ENCODE measurements around the gene TUBG2. TPM values are rescaled to one million over a fixed set of nuclear protein-coding genes. Genes with fewer than 3 reads are reported as not detected.

The TUBG2 gene
- total RNA-seq, 1 donor = 2.2 TPM

DNA sequence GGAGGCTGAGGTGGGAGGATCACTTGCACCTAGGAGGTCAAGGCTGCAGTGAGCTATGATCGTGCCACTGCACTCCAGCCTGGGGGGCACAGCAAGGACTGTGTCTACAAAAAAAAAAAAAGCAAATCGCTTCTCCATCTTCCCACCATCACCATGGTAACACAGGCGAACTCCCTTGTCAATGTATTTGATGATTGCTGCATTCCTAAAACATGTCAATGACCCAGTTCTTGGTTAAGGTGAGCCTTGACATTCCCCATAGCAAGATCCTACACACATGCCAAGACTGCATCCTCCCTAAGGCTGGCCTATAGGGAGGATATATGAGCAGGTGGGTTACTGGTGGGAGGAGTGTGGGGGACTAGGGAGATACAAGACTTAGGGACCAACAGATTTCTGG, 35.4 kb downstream of the TUBG2 start:
- H3K4me3 ChIP-seq (ENCODE audit: low read length) = no peak overlapping the region
- no peaks in the 10 kb centered on the region for H3K9me3 ChIP-seq (ENCODE audit: low read depth, low read length)
- H3K4me1 ChIP-seq (ENCODE audit: insufficient read depth, low read length) = no peaks in the 10 kb centered on the region
- no peaks in the 10 kb centered on the region for H3K27me3 ChIP-seq (ENCODE audit: insufficient read depth, low read length)

DNA sequence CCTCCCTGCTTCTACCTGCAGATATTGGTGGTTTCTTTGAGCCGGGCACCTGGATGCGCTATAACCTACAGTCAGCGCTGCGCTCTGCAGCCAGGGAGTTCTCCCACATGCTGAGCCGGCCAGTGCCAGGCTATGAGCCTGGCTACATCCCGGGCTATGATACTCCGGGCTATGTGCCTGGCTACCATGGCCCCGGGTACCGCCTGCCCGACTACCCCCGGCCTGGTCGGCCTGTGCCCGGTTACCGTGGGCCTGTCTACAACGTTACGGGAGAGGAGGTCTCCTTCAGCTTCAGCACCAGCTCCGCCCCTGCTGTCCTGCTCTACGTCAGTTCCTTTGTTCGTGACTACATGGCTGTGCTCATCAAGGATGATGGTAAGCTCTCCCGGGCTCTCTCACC, 36.4 kb downstream of the TUBG2 start:
- Histone ChIP-seq H3K9me3 (ENCODE audit: low read depth, low read length) (no peaks in the 10 kb centered on the region), H3K4me3 (ENCODE audit: low read length) (no peak overlapping the region), H3K4me1 (ENCODE audit: insufficient read depth, low read length) (no peaks in the 10 kb centered on the region), H3K27me3 (ENCODE audit: insufficient read depth, low read length) (no peaks in the 10 kb centered on the region)

- Histone ChIP-seq H3K9me3 (ENCODE audit: low read depth, low read length) (no peaks in the 10 kb centered on the region), H3K4me1 (ENCODE audit: insufficient read depth, low read length) (no peaks in the 10 kb centered on the region), H3K4me3 (ENCODE audit: low read length) (no peak overlapping the region), H3K27me3 (ENCODE audit: insufficient read depth, low read length) (no peaks in the 10 kb centered on the region)
Measured at GRCh38 chr17:42697108-42697811, 38.2 kb downstream of the TUBG2 start.

- H3K4me3 ChIP-seq (ENCODE audit: low read length) = no peak overlapping the region
- no peaks in the 10 kb centered on the region for H3K9me3 ChIP-seq (ENCODE audit: low read depth, low read length)
- no peaks in the 10 kb centered on the region for H3K27me3 ChIP-seq (ENCODE audit: insufficient read depth, low read length)
- peaks cover 3% of the 10 kb centered on the region for H3K4me1 ChIP-seq (ENCODE audit: insufficient read depth, low read length)
Measured at GRCh38 chr17:42698736-42699414, 39.8 kb downstream of the TUBG2 start.

DNA sequence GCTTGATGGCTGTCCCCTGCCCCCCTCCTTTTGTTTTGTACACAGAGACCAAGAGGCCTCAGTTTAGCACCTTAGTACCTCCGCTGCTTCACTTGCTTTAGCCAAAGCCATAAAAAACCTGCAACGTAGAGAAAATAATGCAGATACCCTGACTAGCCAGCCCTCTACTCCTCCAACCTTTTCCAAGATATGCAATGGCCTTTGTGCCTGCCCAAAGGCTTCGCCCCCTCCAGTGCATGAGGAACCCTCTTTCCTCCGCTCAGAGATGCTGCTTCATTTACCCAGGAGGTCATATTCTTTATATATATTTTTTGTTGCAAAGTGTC, 40.3 kb downstream of the TUBG2 start:
- H3K27me3 ChIP-seq (ENCODE audit: insufficient read depth, low read length) = no peaks in the 10 kb centered on the region
- no peaks in the 10 kb centered on the region for H3K9me3 ChIP-seq (ENCODE audit: low read depth, low read length)
- no peak overlapping the region for H3K4me3 ChIP-seq (ENCODE audit: low read length)
- peaks cover 3% of the 10 kb centered on the region for H3K4me1 ChIP-seq (ENCODE audit: insufficient read depth, low read length)

DNA sequence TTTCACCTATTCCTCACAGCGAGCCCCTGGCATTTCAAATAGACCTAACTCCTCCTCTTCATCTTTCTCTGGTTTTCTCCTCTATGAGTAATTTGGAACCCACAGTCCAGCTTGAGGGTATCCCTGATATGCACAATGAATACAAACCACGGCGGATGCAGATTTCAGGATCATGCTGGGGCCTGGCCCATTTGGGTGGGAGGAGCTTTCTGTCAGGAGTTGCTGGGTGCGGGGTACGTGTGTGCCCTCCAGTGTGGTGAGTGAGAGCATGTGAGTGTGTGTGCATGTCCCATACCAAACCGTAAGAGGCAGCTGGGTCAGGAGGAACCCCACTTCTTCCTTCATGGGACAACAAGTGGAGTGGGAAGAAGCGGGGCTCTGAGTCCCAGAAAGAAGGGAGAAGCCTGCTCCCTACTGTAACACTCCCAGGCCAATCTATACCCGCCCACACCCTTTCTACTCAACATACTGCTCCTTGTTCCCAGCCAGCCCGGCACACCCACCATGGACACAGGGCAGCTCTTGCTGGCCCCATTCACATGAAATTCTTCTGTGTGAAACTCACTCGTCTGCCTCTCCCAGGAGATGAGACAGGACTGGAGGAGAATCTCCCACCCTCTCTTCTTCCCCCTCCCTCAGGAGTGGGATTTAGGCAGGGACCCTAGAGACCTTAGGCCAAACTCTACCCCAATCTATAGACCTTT, 41.7 kb downstream of the TUBG2 start:
- Histone ChIP-seq H3K9me3 (ENCODE audit: low read depth, low read length) (no peaks in the 10 kb centered on the region), H3K4me3 (ENCODE audit: low read length) (no peak overlapping the region), H3K27me3 (ENCODE audit: insufficient read depth, low read length) (no peaks in the 10 kb centered on the region), H3K4me1 (ENCODE audit: insufficient read depth, low read length) (peaks cover 7% of the 10 kb centered on the region)

GRCh38 chr17:42702446-42702845, 43.4 kb downstream of the TUBG2 start:
- Histone ChIP-seq H3K27me3 (ENCODE audit: insufficient read depth, low read length) (no peaks in the 10 kb centered on the region), H3K4me3 (ENCODE audit: low read length) (no peak overlapping the region), H3K9me3 (ENCODE audit: low read depth, low read length) (no peaks in the 10 kb centered on the region), H3K4me1 (ENCODE audit: insufficient read depth, low read length) (peaks cover 23% of the 10 kb centered on the region)

GRCh38 chr17:42704490-42704836, 45.4 kb downstream of the TUBG2 start:
- peaks cover 27% of the 10 kb centered on the region for H3K4me1 ChIP-seq (ENCODE audit: insufficient read depth, low read length)

DNA sequence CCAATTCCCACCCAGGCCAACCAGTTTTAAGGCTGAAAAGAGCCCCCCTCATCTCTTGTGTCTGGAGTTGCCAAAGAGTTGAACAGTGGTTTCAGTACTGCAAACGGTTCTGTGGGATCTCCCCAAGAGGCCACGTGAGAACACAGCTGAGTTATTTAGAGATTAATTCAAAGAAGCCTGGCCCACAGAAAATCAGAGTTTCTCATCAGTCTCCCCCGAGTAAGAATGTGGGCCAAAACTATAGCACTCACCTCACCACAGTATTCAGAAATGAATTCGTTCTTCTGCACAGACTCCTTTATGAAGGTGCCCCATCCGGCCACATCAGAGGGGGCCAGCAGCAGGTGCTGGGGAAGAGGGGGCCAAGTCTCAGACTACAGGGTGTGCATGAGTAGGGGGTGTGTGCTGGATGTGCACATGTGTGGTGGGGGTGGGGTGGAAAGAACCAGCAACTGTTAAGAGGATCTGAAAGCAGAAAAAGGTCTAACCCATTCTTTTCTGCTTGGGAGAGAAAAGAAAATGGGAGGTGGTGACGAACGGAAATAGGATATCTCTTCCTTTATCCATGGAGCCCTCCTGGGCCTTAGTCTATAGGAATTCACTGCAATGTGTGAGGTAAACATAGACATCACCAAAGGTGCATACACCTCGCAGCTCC, 45.9 kb downstream of the TUBG2 start:
- peaks cover 27% of the 10 kb centered on the region for H3K4me1 ChIP-seq (ENCODE audit: insufficient read depth, low read length)
- H3K9me3 ChIP-seq (ENCODE audit: low read depth, low read length) = no peaks in the 10 kb centered on the region
- no peaks in the 10 kb centered on the region for H3K27me3 ChIP-seq (ENCODE audit: insufficient read depth, low read length)
- H3K4me3 ChIP-seq (ENCODE audit: low read length) = no peak overlapping the region

More at GRCh38 chr17:42704490-42704836, 45.4 kb downstream of the TUBG2 start:
- Histone ChIP-seq H3K9me3 (ENCODE audit: low read depth, low read length) (no peaks in the 10 kb centered on the region), H3K27me3 (ENCODE audit: insufficient read depth, low read length) (no peaks in the 10 kb centered on the region), H3K4me3 (ENCODE audit: low read length) (no peak overlapping the region)

DNA sequence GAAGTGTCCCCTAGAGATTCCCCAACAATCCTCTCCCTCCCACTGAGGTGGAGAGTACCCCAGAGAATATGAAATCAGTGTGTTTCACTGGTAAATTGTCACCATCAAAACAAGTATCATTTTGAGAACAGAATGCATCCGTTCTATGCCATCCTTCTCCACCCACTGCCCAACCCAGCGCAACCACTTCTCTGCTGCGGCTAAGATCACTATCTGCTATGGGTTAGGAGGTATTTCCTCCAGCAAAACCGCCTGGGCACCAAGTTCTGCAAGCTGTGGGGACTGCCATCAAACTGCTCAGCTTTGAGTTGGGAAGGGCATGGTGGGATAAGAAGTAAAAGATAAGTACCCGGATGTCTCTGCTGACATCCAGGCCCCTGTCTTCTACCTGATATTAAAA, 47.6 kb downstream of the TUBG2 start:
- no peaks in the 10 kb centered on the region for H3K9me3 ChIP-seq (ENCODE audit: low read depth, low read length)
- no peak overlapping the region for H3K4me3 ChIP-seq (ENCODE audit: low read length)
- no peaks in the 10 kb centered on the region for H3K27me3 ChIP-seq (ENCODE audit: insufficient read depth, low read length)
- H3K4me1 ChIP-seq (ENCODE audit: insufficient read depth, low read length) = peaks cover 27% of the 10 kb centered on the region

GRCh38 chr17:42708588-42708987, 49.5 kb downstream of the TUBG2 start:
- peaks cover 25% of the 10 kb centered on the region for H3K4me1 ChIP-seq (ENCODE audit: insufficient read depth, low read length)
- no peaks in the 10 kb centered on the region for H3K9me3 ChIP-seq (ENCODE audit: low read depth, low read length)
- no peak overlapping the region for H3K4me3 ChIP-seq (ENCODE audit: low read length)
- no peaks in the 10 kb centered on the region for H3K27me3 ChIP-seq (ENCODE audit: insufficient read depth, low read length)

DNA sequence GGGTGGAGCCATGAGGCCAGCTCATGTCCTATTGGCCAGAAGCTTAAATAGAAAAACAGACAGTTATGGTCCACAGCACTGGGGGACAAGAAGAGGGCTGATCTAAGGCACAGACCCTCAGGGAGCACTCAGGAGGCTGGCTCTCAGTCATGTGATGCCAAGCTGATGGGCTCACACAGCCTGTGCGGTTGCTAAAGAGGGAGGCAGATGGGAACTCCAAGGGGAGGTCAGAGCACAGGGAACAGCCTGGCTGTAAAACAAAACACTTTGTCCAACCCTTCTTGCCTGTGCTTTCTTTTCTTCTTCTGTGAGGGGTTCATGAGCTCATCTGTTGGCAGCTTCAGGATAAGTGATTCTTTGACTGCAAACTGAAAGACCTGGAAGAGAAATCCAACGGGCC, 50.5 kb downstream of the TUBG2 start:
- H3K4me1 ChIP-seq (ENCODE audit: insufficient read depth, low read length) = peaks cover 25% of the 10 kb centered on the region
- H3K9me3 ChIP-seq (ENCODE audit: low read depth, low read length) = no peaks in the 10 kb centered on the region
- H3K27me3 ChIP-seq (ENCODE audit: insufficient read depth, low read length) = no peaks in the 10 kb centered on the region
- no peak overlapping the region for H3K4me3 ChIP-seq (ENCODE audit: low read length)
